Muscle of leg (tissue), 11 donors: ENCODE data around the gene PHTF2. TPM values are rescaled to one million over a fixed set of nuclear protein-coding genes. Genes with fewer than 3 reads are reported as not detected.

Experiments used
- DNase-seq: peaks from one replicate; pipeline ENCODE4 v3.0.0; 2013
- H3K27ac ChIP-seq: one replicate; pipeline ENCODE4 v1.5.1; 2013; ENCODE audit warnings: mild to moderate bottlenecking, low read length, control low read depth
- H3K27me3 ChIP-seq: one replicate; pipeline ENCODE4 v1.6.1; 2013; ENCODE audit warnings: low read length; ENCODE audit not compliant: control insufficient read depth, insufficient read depth
- H3K36me3 ChIP-seq: one replicate; pipeline ENCODE4 v1.6.1; 2013; ENCODE audit warnings: low read length; ENCODE audit not compliant: control insufficient read depth, insufficient read depth
- H3K4me1 ChIP-seq: one replicate; pipeline ENCODE4 v1.6.1; 2013; ENCODE audit warnings: low read length; ENCODE audit not compliant: control insufficient read depth, insufficient read depth
- H3K4me3 ChIP-seq: one replicate; pipeline ENCODE4 v1.5.1; 2013; ENCODE audit warnings: low read length, control low read depth
- H3K9me3 ChIP-seq: replicated peaks from 2 replicates; pipeline ENCODE4 v1.6.1; 2013; ENCODE audit warnings: low read depth, low read length; ENCODE audit not compliant: control insufficient read depth
- WGBS: methylation state at CpG from one replicate; pipeline ENCODE4 v1.1.5; 2013; ENCODE audit warnings: missing lambda C conversion rate; ENCODE audit not compliant: insufficient coverage; 5-methylcytosine and 5-hydroxymethylcytosine counted together
- polyA plus RNA-seq, 8 donors: library from polyadenylated mRNA; unstranded; fragments of 120-200 nt; gene quantifications; one replicate each; pipeline versions ENCODE4 v1.2.1 to v1.2.3, GENCODE V29; 2013; ENCODE audit warnings: inconsistent platforms in 1 of 8, low replicate concordance in 1 of 8; ENCODE audit not compliant: insufficient read length in 8 of 8, insufficient read depth in 1 of 8
- total RNA-seq: library from RNA; stranded (reverse); fragments of 120-200 nt; gene quantifications from one replicate; pipeline ENCODE4 v1.2.4, GENCODE V29; 2013

Gene PHTF2
- total and polyA plus RNA-seq, 9 donors = 10.5 to 21.7 (median 18.6) TPM

DNA sequence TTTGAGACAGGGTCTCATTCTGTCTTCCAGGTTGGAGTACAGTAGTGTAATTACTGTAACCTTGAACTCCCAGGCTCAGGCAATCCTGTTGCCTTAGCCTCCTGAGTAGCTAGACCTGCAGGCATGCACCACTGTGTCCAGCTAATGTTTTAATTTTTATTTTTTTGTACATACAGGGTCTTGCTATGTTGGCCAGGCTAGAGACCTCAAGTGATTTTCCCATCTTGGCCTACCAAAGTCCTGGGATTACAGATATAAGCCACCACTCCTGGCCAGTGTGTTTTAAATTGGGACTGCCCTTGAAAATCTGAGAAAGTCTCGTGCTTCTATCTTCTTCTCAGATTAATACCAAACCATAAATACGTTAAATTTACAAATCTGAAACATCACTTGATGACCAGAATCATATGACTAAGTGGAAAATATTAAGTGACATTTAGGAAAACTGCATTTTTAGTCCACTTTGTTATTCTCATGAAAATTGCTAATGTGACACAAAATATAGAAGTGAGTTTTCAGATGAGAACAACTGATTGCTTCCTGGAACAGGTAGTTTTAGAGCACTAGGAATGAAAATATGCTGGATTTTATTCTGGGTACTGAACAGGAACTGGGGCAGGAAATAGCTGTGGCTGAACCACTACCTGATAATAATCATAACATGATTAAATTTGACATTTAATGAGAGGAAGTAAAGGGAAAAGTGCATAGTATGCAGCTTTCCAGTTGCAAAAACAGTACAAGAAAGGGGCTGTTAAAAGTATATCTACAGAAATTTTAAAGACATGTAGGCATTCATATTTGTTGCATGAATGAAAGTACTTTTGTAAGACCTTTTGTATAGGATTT is 4.2 kb downstream of the PHTF2 start:
- Histone ChIP-seq H3K27me3 (peaks cover under 1% of the 10 kb centered on the region), H3K4me1 (peaks cover 6% of the 10 kb centered on the region), H3K36me3 (no peaks in the 10 kb centered on the region), H3K27ac (no peak overlapping the region), H3K9me3 (peaks cover 12% of the 10 kb centered on the region), H3K4me3 (no peak overlapping the region)
- no peak for DNase-seq
- no CpG with 5 or more reads among the region's 2 CpGs for WGBS

DNA sequence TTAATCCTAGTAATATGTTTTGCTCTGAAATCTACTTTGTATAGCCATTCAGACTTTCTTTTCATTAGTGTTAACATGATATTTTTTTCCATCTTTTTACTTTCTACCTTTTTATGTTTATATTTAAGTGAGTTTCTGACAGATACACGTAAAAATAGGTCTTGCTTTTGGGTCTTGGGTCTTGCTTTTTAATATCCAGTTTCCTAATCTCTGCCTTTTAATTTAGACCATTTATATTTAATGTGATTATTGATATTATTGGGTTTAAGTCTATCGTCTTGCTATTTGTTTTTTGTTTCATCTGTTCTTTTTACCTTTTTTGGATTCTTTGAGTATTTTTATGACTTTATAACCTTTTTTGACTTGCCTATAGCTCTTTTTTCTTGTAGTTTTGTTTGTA is 7.9 kb downstream of the PHTF2 start:
- H3K4me1 ChIP-seq = no peaks in the 10 kb centered on the region
- H3K27me3 ChIP-seq = no peaks in the 10 kb centered on the region
- H3K36me3 ChIP-seq = no peaks in the 10 kb centered on the region
- no peak overlapping the region for H3K4me3 ChIP-seq
- H3K9me3 ChIP-seq = peaks cover 17% of the 10 kb centered on the region
- no CpG with 5 or more reads among the region's 2 CpGs for WGBS
- no peak for DNase-seq
- no peak overlapping the region for H3K27ac ChIP-seq

DNA sequence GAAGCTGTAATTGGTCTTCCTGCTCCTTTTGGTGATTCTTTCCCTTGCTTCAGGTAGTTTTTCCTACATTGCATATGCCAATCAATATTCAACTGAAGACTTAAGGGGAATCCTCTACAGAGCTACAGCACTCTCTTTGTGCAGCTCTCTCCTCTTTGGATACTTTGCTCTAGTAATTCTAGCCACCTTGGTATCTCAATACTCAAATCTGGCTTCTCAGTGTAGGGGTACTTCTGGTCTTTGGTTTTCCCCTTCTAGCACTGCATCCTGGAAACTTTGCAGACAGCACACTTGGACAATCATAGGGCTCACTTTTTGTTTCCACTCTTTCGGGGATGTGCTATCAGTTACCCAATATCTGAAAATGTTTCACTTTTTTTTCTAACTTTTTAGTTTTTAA is 9.9 kb downstream of the PHTF2 start:
- Histone ChIP-seq H3K27ac (no peak overlapping the region), H3K4me1 (no peaks in the 10 kb centered on the region), H3K9me3 (peaks cover 17% of the 10 kb centered on the region), H3K36me3 (no peaks in the 10 kb centered on the region), H3K4me3 (no peak overlapping the region), H3K27me3 (no peaks in the 10 kb centered on the region)
- DNase-seq = no peak
- no CpG with 5 or more reads among the region's 1 CpG for WGBS

DNA sequence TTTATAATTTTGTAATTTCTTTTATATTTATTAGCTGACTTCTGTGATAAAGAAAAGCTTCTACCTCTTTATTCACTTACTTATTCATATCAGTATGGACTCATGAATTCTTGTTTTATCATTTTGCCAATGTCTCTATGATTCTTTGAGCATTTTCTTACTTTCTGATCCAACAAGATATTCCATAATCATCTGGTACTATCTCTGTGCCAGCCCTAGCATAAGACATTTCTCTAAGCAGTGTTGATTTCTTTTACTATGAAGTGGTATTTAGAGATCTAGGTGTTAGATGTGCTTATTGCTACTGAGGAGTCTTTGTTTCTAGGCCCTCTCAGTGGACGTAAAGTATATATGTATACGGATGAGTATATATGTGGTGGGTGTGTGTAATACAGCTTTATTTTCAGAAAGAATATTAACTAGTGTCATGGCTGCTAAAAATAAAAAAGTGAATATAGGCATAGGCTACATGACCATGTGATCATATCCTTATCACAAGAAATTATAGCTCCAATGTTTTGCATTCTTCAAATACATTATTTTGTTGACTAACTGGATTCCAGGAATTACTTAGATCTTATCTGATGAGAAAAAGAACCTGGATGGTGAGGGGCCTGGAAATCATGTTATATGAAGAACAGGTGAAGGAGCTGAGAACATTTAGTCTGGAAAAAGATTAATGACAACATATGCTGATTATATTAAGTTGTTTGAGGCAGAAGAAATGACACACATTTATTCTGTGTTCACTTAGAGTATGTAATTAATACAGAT is 13.1 kb downstream of the PHTF2 start:
- Histone ChIP-seq H3K36me3 (no peaks in the 10 kb centered on the region), H3K4me3 (no peak overlapping the region), H3K4me1 (no peaks in the 10 kb centered on the region), H3K27ac (no peak overlapping the region), H3K27me3 (no peaks in the 10 kb centered on the region), H3K9me3 (peaks cover 15% of the 10 kb centered on the region)
- WGBS = no CpG with 5 or more reads among the region's 2 CpGs
- no peak for DNase-seq

DNA sequence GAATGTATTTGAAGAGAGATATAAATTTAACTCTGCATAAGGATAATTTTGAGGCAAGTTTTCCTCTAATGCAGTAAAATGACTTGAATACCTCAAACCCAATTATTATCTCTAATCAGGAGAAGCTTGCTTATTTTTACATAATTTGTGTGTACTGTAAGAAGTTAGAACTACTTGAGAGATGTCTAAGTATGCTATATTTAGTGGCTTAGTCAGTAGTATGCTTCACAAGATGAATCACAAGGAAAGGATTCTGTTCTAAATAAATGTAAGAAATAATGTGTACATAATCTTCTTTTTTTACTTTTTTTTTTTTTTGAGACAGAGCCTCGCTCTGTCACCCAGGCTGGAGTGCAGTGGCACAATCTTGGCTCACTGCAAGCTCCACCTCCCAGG is 13.7 kb downstream of the PHTF2 start:
- Histone ChIP-seq H3K36me3 (peaks cover 3% of the 10 kb centered on the region), H3K9me3 (peaks cover 20% of the 10 kb centered on the region), H3K27me3 (no peaks in the 10 kb centered on the region), H3K4me3 (no peak overlapping the region), H3K27ac (no peak overlapping the region), H3K4me1 (no peaks in the 10 kb centered on the region)
- DNase-seq = no peak
- WGBS = no CpG with 5 or more reads among the region's 1 CpG

DNA sequence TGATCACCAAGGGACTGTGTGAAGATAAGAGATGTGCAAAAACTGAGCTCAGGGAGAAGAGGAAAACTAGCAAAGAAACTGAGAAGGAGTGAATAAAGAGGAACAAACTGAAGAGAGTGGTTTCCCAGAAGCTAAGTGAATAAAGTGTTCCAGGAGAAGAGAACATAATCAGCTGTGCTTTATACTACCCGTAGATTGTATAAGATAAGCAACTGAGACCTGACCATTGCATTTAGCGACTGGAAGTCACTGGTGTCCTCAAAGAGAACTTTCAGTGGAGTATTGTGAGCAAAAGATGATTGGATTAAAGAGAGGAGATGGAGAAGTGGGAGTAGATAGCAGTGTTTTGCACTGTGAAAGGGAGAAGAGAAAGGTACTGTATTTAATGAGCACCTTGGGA is 14.6 kb downstream of the PHTF2 start:
- Histone ChIP-seq H3K4me1 (no peaks in the 10 kb centered on the region), H3K27ac (no peak overlapping the region), H3K9me3 (peaks cover 21% of the 10 kb centered on the region), H3K36me3 (peaks cover 5% of the 10 kb centered on the region), H3K4me3 (no peak overlapping the region), H3K27me3 (no peaks in the 10 kb centered on the region)
- no peak for DNase-seq
- WGBS = 100% methylated on average over 2 of the region's 2 CpGs

DNA sequence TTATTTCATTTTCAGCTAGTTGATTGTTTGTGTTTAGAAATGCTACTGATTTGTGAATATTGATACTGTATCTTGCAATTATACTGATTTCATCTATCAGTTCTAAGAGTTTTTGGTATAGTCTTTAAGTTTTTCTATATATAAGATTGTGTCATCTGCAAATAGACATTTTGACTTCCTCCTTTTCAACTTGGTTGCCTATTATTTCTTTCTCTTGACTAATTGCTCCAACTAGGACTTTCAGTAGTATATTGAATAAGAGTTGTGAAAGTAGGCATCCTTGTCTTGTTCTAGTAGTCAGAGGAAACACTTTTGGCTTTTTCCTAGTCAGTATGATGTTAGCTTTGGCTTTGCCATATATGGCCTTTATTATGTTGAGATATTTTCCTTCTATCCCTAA is 20.4 kb downstream of the PHTF2 start:
- Histone ChIP-seq H3K27me3 (no peaks in the 10 kb centered on the region), H3K4me1 (no peaks in the 10 kb centered on the region), H3K4me3 (no peak overlapping the region), H3K27ac (no peak overlapping the region), H3K36me3 (peaks cover 5% of the 10 kb centered on the region), H3K9me3 (peaks cover 51% of the 10 kb centered on the region)
- DNase-seq = no peak

DNA sequence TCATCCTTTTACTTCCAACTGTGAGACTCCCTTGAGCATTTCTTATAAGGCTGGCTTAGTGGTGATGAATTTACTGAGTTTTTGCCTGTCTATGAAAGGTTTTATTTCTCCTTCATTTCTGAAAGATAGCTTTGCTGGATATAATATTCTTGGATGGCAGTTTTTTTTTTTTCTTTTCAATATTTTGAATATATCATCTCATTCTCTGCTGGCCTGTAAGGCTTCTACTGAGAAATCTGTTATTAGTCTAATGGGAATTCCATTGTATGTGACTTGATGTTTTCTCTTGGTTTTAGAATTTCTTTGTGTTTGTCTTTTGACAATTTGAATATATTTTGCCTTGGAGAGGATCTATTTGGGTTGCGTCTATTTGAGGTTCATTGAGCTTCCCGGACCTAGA is 22.4 kb downstream of the PHTF2 start:
- Histone ChIP-seq H3K4me3 (no peak overlapping the region), H3K9me3 (peaks cover 47% of the 10 kb centered on the region), H3K27me3 (no peaks in the 10 kb centered on the region), H3K4me1 (no peaks in the 10 kb centered on the region), H3K27ac (no peak overlapping the region), H3K36me3 (peaks cover 5% of the 10 kb centered on the region)
- WGBS = no CpG with 5 or more reads among the region's 2 CpGs
- no peak for DNase-seq

DNA sequence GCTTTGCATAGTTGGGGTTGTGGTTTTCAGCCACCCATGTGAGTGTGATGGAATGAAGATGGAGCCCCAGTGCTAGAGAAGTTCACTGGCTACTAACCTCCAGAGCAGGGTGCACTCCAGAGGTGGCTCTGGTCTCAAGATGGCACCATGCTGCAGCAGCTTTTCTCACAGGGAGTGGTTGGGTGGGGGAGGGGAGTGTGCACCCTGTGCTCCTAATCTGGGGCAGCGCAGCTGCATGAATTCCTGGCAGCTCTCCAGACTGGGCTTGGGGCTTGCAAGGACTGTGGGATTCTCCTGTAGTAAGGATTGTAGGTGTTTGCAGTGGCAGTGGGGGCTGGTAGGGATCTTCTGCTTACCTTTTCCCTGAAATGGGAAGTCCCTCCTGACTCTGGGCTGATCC is 23.7 kb downstream of the PHTF2 start:
- Histone ChIP-seq H3K27me3 (no peaks in the 10 kb centered on the region), H3K27ac (no peak overlapping the region), H3K36me3 (peaks cover 2% of the 10 kb centered on the region), H3K4me3 (no peak overlapping the region), H3K9me3 (peaks cover 39% of the 10 kb centered on the region), H3K4me1 (no peaks in the 10 kb centered on the region)
- no CpG with 5 or more reads among the region's 1 CpG for WGBS
- no peak for DNase-seq

DNA sequence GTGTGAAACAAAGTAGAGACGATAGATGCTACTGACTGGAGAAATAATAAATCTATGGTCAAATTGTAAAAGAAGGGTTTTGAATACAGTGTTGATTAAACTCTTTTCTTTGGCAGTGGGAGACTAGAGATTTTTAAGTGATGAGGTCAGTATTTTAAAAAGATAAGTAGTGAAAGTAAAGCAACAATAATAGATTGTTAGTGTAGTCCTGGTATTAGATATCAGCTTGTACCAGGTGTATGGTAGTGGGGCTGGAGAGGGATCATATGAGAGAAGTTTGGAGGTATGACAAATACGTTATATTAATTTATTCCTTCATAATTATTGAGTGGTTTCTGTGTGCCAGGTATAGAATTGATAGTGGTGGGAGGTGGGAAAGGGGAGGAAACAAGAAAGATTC is 25.2 kb downstream of the PHTF2 start:
- Histone ChIP-seq H3K27me3 (no peaks in the 10 kb centered on the region), H3K9me3 (peaks cover 30% of the 10 kb centered on the region), H3K27ac (no peak overlapping the region), H3K4me1 (no peaks in the 10 kb centered on the region), H3K36me3 (no peaks in the 10 kb centered on the region), H3K4me3 (no peak overlapping the region)
- no peak for DNase-seq
- WGBS = 100% methylated on average over 1 of the region's 2 CpGs
